Medulla oblongata (tissue), 1 donor: ENCODE measurements around the gene FHDC1.

Source experiments
- DNase-seq: peaks from one replicate; pipeline ENCODE4 v3.0.0-alpha.2; 2015; ENCODE audit errors: extremely low spot score

Gene FHDC1

GRCh38 chr4:152957437-152958171, 21.5 kb downstream of the FHDC1 start:
- DNase-seq, result no peak

GRCh38 chr4:152959080-152959479, 23.0 kb downstream of the FHDC1 start:
- DNase-seq, result no peak

GRCh38 chr4:152960082-152960481, 24.0 kb downstream of the FHDC1 start:
- no peak for DNase-seq

GRCh38 chr4:152961014-152961772, 25.1 kb downstream of the FHDC1 start:
- DNase-seq, result no peak

- DNase-seq, result no peak
Measured at GRCh38 chr4:152961773-152962115, 25.6 kb downstream of the FHDC1 start.

- DNase-seq, result no peak
Measured at GRCh38 chr4:152962150-152962549, 26.0 kb downstream of the FHDC1 start.

GRCh38 chr4:152964335-152964734, 28.2 kb downstream of the FHDC1 start:
- no peak for DNase-seq

GRCh38 chr4:152965611-152966010, 29.5 kb downstream of the FHDC1 start:
- no peak for DNase-seq

- DNase-seq, result no peak
Measured at GRCh38 chr4:152967907-152968306, 31.8 kb downstream of the FHDC1 start.

- DNase-seq, result no peak
Measured at GRCh38 chr4:152968806-152969394, 32.8 kb downstream of the FHDC1 start.

- no peak for DNase-seq
Measured at GRCh38 chr4:152970102-152970820, 34.1 kb downstream of the FHDC1 start.

GRCh38 chr4:152971053-152971452, 34.9 kb downstream of the FHDC1 start:
- DNase-seq, result no peak

GRCh38 chr4:152972821-152973628, 36.9 kb downstream of the FHDC1 start:
- no peak for DNase-seq

- DNase-seq, result no peak
Measured at GRCh38 chr4:152973629-152974467, 37.7 kb downstream of the FHDC1 start.

GRCh38 chr4:152974468-152975379, 38.6 kb downstream of the FHDC1 start:
- no peak for DNase-seq

- no peak for DNase-seq
Measured at GRCh38 chr4:152975380-152976211, 39.5 kb downstream of the FHDC1 start.

- DNase-seq, result no peak
Measured at GRCh38 chr4:152976212-152976761, 40.2 kb downstream of the FHDC1 start.

GRCh38 chr4:152979731-152980330, 43.7 kb downstream of the FHDC1 start:
- DNase-seq, result no peak
